Ishikawa (cell line): ENCODE measurements around the gene SBF2.

Experiments used
- CEBPB ChIP-seq: IDR thresholded peaks from 2 replicates; pipeline ENCODE4 v1.6.1; 2012
- CREB1 ChIP-seq: IDR thresholded peaks from 2 replicates; pipeline ENCODE4 v1.6.1; 2012; ENCODE audit warnings: low read depth
- EGR1 ChIP-seq: IDR thresholded peaks from 2 replicates; pipeline ENCODE4 v1.6.1; 2012
- EP300 ChIP-seq: IDR thresholded peaks from 2 replicates; pipeline ENCODE4 v1.6.1; 2012; ENCODE audit warnings: borderline replicate concordance
- FOXM1 ChIP-seq: IDR thresholded peaks from 2 replicates; pipeline ENCODE4 v1.6.1; 2012; ENCODE audit warnings: low read depth, borderline replicate concordance
- MAX ChIP-seq: IDR thresholded peaks from 2 replicates; pipeline ENCODE4 v1.6.1; 2012
- NFIC ChIP-seq: IDR thresholded peaks from 2 replicates; pipeline ENCODE4 v1.6.1; 2012
- RAD21 ChIP-seq: IDR thresholded peaks from 2 replicates; pipeline ENCODE4 v1.6.1; 2012; ENCODE audit warnings: low read depth
- TAF1 ChIP-seq: IDR thresholded peaks from 2 replicates; pipeline ENCODE4 v1.6.1; 2012; ENCODE audit warnings: low read depth, mild to moderate bottlenecking
- TCF12 ChIP-seq: IDR thresholded peaks from 2 replicates; pipeline ENCODE4 v1.6.1; 2012; ENCODE audit warnings: low read depth
- TEAD4 ChIP-seq: IDR thresholded peaks from 2 replicates; pipeline ENCODE4 v1.6.1; 2012
- YY1 ChIP-seq: IDR thresholded peaks from 2 replicates; pipeline ENCODE4 v1.6.1; 2012; ENCODE audit warnings: low read depth
- ZBTB7A ChIP-seq: IDR thresholded peaks from 2 replicates; pipeline ENCODE4 v1.6.1; 2012; ENCODE audit warnings: low read depth
- TF ChIP-seq, protein P1 (sequence below): IDR thresholded peaks from 2 replicates; pipeline ENCODE4 v1.6.1; 2012; ENCODE audit warnings: low read depth, mild to moderate bottlenecking
- TF ChIP-seq, protein P2 (sequence below): IDR thresholded peaks from 2 replicates; pipeline ENCODE4 v1.6.1; 2012

SBF2 gene

DNA sequence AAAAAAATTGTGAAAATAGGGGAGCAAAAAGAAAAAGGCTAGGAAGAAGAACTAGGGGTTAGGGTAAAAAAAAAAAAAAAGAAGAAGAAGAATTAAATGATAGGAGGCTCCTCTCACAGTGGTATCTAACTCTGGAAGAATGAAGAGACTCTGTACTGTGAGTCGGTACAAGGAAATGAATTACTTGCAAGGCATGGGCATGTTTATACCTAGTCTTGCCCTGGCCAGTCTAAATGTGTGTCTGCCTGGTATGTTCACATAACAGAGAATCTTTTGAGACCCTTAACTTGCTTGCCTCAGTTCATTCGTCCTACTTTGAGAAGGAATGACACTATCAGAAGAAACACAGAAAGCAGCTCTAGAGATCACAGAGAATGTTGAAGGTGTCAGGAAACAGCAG lies 470.6 kb downstream of the SBF2 start:
- no peak for TF ChIP-seq TCF12
- TF ChIP-seq CREB1: no peak
- TF ChIP-seq RAD21: no peak
- TF ChIP-seq, protein P1, sequence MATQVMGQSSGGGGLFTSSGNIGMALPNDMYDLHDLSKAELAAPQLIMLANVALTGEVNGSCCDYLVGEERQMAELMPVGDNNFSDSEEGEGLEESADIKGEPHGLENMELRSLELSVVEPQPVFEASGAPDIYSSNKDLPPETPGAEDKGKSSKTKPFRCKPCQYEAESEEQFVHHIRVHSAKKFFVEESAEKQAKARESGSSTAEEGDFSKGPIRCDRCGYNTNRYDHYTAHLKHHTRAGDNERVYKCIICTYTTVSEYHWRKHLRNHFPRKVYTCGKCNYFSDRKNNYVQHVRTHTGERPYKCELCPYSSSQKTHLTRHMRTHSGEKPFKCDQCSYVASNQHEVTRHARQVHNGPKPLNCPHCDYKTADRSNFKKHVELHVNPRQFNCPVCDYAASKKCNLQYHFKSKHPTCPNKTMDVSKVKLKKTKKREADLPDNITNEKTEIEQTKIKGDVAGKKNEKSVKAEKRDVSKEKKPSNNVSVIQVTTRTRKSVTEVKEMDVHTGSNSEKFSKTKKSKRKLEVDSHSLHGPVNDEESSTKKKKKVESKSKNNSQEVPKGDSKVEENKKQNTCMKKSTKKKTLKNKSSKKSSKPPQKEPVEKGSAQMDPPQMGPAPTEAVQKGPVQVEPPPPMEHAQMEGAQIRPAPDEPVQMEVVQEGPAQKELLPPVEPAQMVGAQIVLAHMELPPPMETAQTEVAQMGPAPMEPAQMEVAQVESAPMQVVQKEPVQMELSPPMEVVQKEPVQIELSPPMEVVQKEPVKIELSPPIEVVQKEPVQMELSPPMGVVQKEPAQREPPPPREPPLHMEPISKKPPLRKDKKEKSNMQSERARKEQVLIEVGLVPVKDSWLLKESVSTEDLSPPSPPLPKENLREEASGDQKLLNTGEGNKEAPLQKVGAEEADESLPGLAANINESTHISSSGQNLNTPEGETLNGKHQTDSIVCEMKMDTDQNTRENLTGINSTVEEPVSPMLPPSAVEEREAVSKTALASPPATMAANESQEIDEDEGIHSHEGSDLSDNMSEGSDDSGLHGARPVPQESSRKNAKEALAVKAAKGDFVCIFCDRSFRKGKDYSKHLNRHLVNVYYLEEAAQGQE: no peak
- no peak for TF ChIP-seq NFIC
- no peak for TF ChIP-seq TAF1

DNA sequence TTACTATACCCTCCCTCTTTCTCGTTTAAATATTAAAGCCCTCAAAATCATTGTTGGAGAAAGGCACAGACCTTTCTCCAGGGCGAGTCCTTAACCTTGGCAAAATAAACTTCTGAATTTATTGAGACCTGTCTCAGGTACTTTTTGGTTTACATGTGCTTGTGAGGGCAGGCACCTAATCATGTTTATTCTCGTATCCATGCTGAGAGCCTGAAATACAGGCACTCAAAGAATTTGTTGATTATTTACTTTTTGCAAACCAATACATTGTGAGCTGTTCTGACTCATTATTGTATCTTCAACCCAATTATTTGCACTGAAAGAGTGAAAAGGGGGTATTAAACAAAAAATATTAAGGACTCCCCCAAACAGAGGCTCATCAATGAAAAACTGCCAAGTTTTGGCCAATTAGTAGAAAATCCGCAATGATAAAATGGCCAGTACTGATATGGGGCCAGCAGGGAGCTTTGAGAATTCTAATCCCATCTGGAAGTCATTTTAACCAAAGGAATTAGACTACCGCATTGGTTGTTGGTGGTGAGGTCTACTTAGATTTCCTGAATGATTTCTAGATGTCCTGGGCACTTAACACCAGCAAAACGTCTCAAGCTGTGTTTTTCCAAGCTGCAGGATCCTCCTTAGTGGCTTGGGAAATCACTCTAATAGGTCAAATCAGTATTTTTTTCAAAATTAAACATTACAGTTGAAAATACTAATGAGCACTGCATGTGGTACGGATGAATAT lies 472.8 kb downstream of the SBF2 start:
- TF ChIP-seq TAF1: no peak
- TF ChIP-seq MAX: no peak
- TF ChIP-seq EP300: no peak
- TF ChIP-seq ZBTB7A: no peak
- no peak for TF ChIP-seq TEAD4
- no peak for TF ChIP-seq CEBPB
- no peak for TF ChIP-seq YY1
- no peak for TF ChIP-seq EGR1
- TF ChIP-seq, protein P2, sequence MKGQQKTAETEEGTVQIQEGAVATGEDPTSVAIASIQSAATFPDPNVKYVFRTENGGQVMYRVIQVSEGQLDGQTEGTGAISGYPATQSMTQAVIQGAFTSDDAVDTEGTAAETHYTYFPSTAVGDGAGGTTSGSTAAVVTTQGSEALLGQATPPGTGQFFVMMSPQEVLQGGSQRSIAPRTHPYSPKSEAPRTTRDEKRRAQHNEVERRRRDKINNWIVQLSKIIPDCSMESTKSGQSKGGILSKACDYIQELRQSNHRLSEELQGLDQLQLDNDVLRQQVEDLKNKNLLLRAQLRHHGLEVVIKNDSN: no peak
- TF ChIP-seq, protein P1: no peak
- TF ChIP-seq CREB1: no peak
- TF ChIP-seq RAD21: no peak
- no peak for TF ChIP-seq NFIC
- no peak for TF ChIP-seq FOXM1
- no peak for TF ChIP-seq TCF12

GRCh38 chr11:9820260-9820659 lies 473.8 kb downstream of the SBF2 start:
- TF ChIP-seq, protein P2: no peak
- TF ChIP-seq TAF1: no peak

GRCh38 chr11:9817191-9817590 lies 476.8 kb downstream of the SBF2 start:
- TF ChIP-seq, protein P1: no peak
- TF ChIP-seq NFIC (no peak), RAD21 (no peak), YY1 (no peak), CEBPB (no peak), MAX (no peak), TEAD4 (no peak)

- TF ChIP-seq, protein P1: no peak
- TF ChIP-seq EP300 (no peak), MAX (no peak), NFIC (no peak), EGR1 (no peak)
Observed at GRCh38 chr11:9815486-9816136, 478.4 kb downstream of the SBF2 start.
